B cell (primary cell): Measurements from ENCODE around the gene POLH.
"Not testable (repeated sequence)": the region's sequence is repeated elsewhere in the genome, so short reads cannot be mapped to it uniquely, and the experiment has no call there.

ENCODE experiments used
- EZH2 ChIP-seq: IDR thresholded peaks from 2 replicates; pipeline ENCODE4 v1.6.1; 2012; ENCODE audit warnings: borderline replicate concordance, low read depth, mild to moderate bottlenecking, moderate library complexity, low read length; ENCODE audit not compliant: insufficient read depth, poor library complexity, severe bottlenecking
- TF ChIP-seq, protein P1 (sequence below): fragments of 200-600 bp; IDR thresholded peaks from one replicate; pipeline ENCODE4 v1.8.0; 2022; ENCODE audit warnings: antibody characterized with exemption, mild to moderate bottlenecking

GRCh38 chr6:43557620-43558019 lies 18.4 kb upstream of the POLH start:
- TF ChIP-seq, protein P1, sequence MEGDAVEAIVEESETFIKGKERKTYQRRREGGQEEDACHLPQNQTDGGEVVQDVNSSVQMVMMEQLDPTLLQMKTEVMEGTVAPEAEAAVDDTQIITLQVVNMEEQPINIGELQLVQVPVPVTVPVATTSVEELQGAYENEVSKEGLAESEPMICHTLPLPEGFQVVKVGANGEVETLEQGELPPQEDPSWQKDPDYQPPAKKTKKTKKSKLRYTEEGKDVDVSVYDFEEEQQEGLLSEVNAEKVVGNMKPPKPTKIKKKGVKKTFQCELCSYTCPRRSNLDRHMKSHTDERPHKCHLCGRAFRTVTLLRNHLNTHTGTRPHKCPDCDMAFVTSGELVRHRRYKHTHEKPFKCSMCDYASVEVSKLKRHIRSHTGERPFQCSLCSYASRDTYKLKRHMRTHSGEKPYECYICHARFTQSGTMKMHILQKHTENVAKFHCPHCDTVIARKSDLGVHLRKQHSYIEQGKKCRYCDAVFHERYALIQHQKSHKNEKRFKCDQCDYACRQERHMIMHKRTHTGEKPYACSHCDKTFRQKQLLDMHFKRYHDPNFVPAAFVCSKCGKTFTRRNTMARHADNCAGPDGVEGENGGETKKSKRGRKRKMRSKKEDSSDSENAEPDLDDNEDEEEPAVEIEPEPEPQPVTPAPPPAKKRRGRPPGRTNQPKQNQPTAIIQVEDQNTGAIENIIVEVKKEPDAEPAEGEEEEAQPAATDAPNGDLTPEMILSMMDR: not testable (repeated sequence)
- not testable (repeated sequence) for TF ChIP-seq EZH2
